Measurements from ENCODE around the gene WDFY4.

Gene WDFY4

DNA sequence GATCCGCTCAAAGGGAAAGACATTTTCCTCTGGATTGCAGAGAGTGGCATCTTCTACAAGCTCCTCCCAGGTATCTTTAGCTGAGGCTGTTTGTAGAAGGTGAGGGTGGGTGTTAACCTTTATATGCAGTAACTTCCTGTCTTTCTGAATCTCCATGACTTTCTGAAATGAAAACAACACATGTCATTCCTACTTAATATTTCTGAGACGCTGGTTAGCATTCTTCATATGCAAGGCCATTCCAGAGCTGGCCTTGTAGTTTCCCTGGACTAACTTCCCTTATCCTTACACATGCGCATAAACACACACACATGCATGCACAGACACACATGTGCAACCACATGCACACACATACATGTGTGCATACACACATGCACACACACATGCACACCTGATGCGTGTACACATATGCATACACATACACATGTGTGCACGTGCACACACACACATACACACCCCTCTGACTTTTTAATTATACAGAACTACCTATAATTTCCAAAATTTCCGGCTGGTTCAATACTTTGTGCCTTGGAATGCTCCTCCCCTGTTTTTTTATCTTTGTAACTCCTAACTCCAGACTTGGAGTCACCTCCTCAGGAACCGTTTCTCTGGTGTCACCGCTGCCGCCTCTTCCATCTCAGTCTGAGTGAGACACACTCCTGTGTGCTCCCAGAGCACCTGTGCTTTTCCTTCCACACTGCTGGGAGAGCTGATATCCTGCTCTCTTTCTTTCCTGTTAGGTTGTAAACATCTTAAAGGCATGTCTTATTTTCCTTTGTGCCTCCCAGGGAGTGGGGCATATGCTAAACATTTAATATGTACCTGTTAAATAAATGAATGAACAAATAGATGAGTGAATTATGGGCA lies 199.7 kb downstream of the WDFY4 start:
- TF ChIP-seq TAF1 (IDR thresholded peaks at IDR 0.05; ENCODE audit: low read depth, low read length), result no peak
- no peak for TF ChIP-seq POLR2A (IDR thresholded peaks at IDR 0.05; ENCODE audit: low read depth, low read length)
- no peak for TF ChIP-seq POLR2AphosphoS5 (IDR thresholded peaks at IDR 0.05; ENCODE audit: low read depth, low read length)
- no peak for TF ChIP-seq SPI1 (IDR thresholded peaks at IDR 0.05; ENCODE audit: low read depth, low read length)
- TF ChIP-seq PAX5 (IDR thresholded peaks at IDR 0.05; ENCODE audit: insufficient read depth, low read length, severe bottlenecking), result no peak
- no peak for TF ChIP-seq POU2F2 (IDR thresholded peaks at IDR 0.05; ENCODE audit: low read depth, low read length)
- peak; percentile 31 for FAIRE-seq
- DNase-seq (ENCODE audit: insufficient read length, low spot score), result no peak

- no peak for FAIRE-seq
- DNase-seq (ENCODE audit: insufficient read length, low spot score), result no peak
- no peak for TF ChIP-seq POU2F2 (IDR thresholded peaks at IDR 0.05; ENCODE audit: low read depth, low read length)
- no peak for TF ChIP-seq PAX5 (IDR thresholded peaks at IDR 0.05; ENCODE audit: insufficient read depth, low read length, severe bottlenecking)
- TF ChIP-seq TAF1 (IDR thresholded peaks at IDR 0.05; ENCODE audit: low read depth, low read length), result no peak
- no peak for TF ChIP-seq POLR2A (IDR thresholded peaks at IDR 0.05; ENCODE audit: low read depth, low read length)
- no peak for TF ChIP-seq POLR2AphosphoS5 (IDR thresholded peaks at IDR 0.05; ENCODE audit: low read depth, low read length)
- no peak for TF ChIP-seq SPI1 (IDR thresholded peaks at IDR 0.05; ENCODE audit: low read depth, low read length)
Observed at GRCh38 chr10:48885376-48885775, 200.7 kb downstream of the WDFY4 start.

- TF ChIP-seq POLR2AphosphoS5 (IDR thresholded peaks at IDR 0.05; ENCODE audit: low read depth, low read length), result no peak
- TF ChIP-seq POLR2A (IDR thresholded peaks at IDR 0.05; ENCODE audit: low read depth, low read length), result no peak
- TF ChIP-seq POU2F2 (IDR thresholded peaks at IDR 0.05; ENCODE audit: low read depth, low read length), result no peak
- TF ChIP-seq TAF1 (IDR thresholded peaks at IDR 0.05; ENCODE audit: low read depth, low read length), result no peak
- DNase-seq (ENCODE audit: insufficient read length, low spot score), result no peak
- FAIRE-seq, result no peak
Observed at GRCh38 chr10:48887982-48888381, 203.3 kb downstream of the WDFY4 start.

DNA sequence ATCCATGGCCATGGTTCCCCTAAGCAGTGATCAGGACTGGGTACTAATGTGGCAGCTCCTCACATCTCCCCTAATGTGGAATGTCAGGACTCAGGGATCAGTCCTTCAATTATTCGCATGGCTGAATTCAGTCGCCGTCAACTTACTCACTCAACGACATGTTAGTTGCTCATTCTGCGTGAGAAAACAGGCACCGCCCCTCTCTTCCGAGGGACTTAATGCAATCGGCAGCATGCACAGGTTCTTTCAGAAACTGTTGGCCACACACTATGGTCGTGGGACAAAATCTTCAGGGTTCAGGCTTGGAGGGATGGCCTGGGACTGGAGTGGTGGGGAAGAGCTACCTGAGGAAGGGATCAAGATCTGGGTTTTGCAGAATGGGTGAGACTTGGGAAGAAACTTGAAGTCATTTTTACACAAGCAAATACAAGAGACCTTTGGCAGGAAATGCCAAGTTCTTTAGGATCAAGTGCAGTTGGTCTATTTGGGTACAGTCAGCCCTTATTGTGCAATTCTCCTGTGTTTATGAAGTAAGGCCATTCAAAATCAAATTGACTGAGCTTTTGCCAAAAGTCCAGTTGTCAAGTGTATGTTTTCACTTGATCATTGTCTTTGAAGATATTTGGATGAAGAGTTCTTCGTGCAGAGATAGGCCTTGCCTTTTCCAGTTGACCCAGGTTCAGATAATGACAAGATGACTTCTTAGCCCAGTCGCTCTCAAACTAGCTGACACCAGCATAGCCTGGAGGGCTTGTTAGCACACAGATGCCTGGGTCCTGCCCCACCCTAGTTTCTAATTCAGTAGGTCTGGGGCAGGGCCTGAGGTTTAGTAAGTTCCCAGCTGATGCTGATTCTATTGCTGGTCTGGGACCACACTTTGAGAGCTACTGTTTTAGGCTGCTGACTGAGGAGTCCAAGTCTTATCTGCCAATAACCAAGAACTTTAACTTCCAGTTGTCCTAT lies 206.5 kb downstream of the WDFY4 start:
- DNase-seq (ENCODE audit: insufficient read length, low spot score) (no peak), FAIRE-seq (no peak)
- TF ChIP-seq TAF1 (IDR thresholded peaks at IDR 0.05; ENCODE audit: low read depth, low read length), result no peak
- no peak for TF ChIP-seq POU2F2 (IDR thresholded peaks at IDR 0.05; ENCODE audit: low read depth, low read length)
- TF ChIP-seq PAX5 (IDR thresholded peaks at IDR 0.05; ENCODE audit: insufficient read depth, low read length, severe bottlenecking), result no peak
- TF ChIP-seq POLR2A (IDR thresholded peaks at IDR 0.05; ENCODE audit: low read depth, low read length), result no peak
- TF ChIP-seq POLR2AphosphoS5 (IDR thresholded peaks at IDR 0.05; ENCODE audit: low read depth, low read length), result no peak
- no peak for TF ChIP-seq SPI1 (IDR thresholded peaks at IDR 0.05; ENCODE audit: low read depth, low read length)

- FAIRE-seq (no peak), DNase-seq (ENCODE audit: insufficient read length, low spot score) (no peak)
- TF ChIP-seq PAX5 (IDR thresholded peaks at IDR 0.05; ENCODE audit: insufficient read depth, low read length, severe bottlenecking) (no peak), POU2F2 (IDR thresholded peaks at IDR 0.05; ENCODE audit: low read depth, low read length) (no peak), TAF1 (IDR thresholded peaks at IDR 0.05; ENCODE audit: low read depth, low read length) (no peak), POLR2AphosphoS5 (IDR thresholded peaks at IDR 0.05; ENCODE audit: low read depth, low read length) (no peak), SPI1 (IDR thresholded peaks at IDR 0.05; ENCODE audit: low read depth, low read length) (no peak), POLR2A (IDR thresholded peaks at IDR 0.05; ENCODE audit: low read depth, low read length) (no peak)
Observed at GRCh38 chr10:48894911-48895802, 210.5 kb downstream of the WDFY4 start.

DNA sequence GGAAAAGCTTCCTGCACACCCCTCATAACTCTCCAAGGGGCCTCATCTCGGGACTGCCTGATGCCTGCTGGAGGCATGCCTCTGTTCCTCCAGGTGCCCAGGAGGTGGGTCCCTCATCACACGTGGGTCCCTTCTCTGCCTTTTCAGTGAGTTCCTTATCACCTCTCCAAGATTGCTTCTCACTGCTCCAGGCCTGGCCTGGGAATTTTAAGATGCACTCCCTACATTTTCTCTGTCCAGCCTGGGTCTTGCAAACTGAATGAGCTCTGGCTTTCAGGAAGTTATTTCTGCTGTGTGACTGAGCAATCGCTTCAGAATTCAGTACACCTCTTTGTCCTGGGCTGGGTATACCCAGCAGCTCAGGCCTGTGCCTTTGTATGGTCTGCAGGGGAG lies 211.1 kb downstream of the WDFY4 start:
- TF ChIP-seq POLR2AphosphoS5 (IDR thresholded peaks at IDR 0.05; ENCODE audit: low read depth, low read length), result no peak
- TF ChIP-seq POU2F2 (IDR thresholded peaks at IDR 0.05; ENCODE audit: low read depth, low read length), result no peak
- no peak for TF ChIP-seq PAX5 (IDR thresholded peaks at IDR 0.05; ENCODE audit: insufficient read depth, low read length, severe bottlenecking)
- no peak for TF ChIP-seq TAF1 (IDR thresholded peaks at IDR 0.05; ENCODE audit: low read depth, low read length)
- no peak for TF ChIP-seq SPI1 (IDR thresholded peaks at IDR 0.05; ENCODE audit: low read depth, low read length)
- no peak for TF ChIP-seq POLR2A (IDR thresholded peaks at IDR 0.05; ENCODE audit: low read depth, low read length)
- FAIRE-seq (no peak), DNase-seq (ENCODE audit: insufficient read length, low spot score) (no peak)

DNA sequence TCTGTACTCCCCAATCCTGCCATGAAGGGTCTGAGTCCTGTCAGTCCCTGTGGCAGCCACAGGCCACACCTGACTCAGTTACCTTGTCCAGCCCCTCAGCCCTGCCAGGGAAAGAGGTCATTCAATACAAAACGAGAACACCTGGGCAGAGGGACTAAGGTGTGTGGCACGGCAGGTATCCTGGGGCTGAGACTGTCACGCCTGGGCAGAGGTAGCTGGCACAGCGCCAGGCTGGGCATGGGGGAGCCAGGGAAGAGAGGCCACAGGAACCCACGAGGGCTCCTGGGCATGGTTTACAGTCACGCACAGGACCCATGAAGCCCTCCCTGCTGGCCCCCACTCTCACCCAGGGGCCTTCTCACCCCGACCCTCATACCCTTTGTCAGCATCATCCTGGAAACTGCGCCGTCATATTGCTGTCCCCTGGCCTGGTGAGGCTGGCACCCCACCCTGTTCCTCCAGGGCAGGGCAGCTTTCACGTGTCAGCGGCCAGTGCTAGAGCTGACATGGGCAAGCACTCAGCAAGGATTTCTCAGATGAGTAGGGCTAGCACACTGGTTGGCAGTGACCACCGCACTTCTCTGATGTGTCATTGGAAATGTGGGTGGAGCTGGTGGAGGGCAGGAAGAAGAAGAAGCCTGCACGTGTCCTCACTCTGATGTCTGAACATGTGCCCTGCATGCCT lies 212.2 kb downstream of the WDFY4 start:
- TF ChIP-seq POLR2A (IDR thresholded peaks at IDR 0.05; ENCODE audit: low read depth, low read length) (no peak), POU2F2 (IDR thresholded peaks at IDR 0.05; ENCODE audit: low read depth, low read length) (no peak), SPI1 (IDR thresholded peaks at IDR 0.05; ENCODE audit: low read depth, low read length) (no peak), PAX5 (IDR thresholded peaks at IDR 0.05; ENCODE audit: insufficient read depth, low read length, severe bottlenecking) (no peak), TAF1 (IDR thresholded peaks at IDR 0.05; ENCODE audit: low read depth, low read length) (no peak), POLR2AphosphoS5 (IDR thresholded peaks at IDR 0.05; ENCODE audit: low read depth, low read length) (no peak)
- DNase-seq (ENCODE audit: insufficient read length, low spot score) (no peak), FAIRE-seq (no peak)

DNA sequence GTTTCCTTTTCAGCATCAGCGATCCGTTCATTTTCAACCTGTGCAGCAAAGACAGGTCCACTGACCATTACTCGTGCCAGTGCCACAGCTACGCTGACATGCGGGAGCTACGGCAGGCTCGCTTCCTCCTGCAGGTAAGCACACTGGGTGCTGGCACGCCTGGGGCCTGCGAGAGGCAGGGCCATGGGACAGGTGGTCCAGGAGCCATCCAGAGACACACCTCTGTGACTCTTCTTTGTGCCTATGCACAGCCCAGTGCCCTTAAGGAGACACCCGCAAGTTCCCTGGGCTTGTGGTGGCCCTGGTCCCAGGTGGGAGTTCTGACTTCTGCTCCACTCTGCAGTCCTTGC lies 212.7 kb downstream of the WDFY4 start:
- FAIRE-seq (no peak), DNase-seq (ENCODE audit: insufficient read length, low spot score) (no peak)
- TF ChIP-seq POLR2AphosphoS5 (IDR thresholded peaks at IDR 0.05; ENCODE audit: low read depth, low read length) (no peak), TAF1 (IDR thresholded peaks at IDR 0.05; ENCODE audit: low read depth, low read length) (no peak), POU2F2 (IDR thresholded peaks at IDR 0.05; ENCODE audit: low read depth, low read length) (no peak), SPI1 (IDR thresholded peaks at IDR 0.05; ENCODE audit: low read depth, low read length) (no peak), PAX5 (IDR thresholded peaks at IDR 0.05; ENCODE audit: insufficient read depth, low read length, severe bottlenecking) (no peak), POLR2A (IDR thresholded peaks at IDR 0.05; ENCODE audit: low read depth, low read length) (no peak)

All from GM12891 (cell line).